Measurements from ENCODE around the gene NUDT13.

NUDT13 gene

DNA sequence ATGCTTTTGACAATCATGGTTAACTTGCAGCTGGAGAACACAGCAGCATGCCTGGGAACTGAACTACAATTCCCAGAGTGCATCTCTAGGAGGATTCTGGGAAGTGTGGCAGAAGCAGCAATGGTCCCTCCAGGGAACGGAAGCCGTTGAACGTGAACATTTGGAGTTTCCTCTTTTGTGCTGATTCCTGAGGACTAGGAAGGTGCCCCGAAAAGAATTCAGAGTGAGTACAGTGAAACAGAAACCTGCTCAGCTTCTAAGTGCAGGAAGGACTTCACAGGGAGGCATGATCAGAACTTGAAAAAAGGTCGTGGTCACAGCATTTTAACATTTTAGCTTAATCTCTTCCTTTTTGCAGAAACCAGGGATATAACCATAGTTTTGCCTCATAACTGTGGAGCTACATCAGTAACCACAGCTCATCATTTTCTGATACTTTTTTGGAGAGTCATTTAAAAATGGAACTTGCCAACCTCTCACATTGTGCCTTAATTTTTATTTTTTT, at the start of gene NUDT13:
TSS of gene NUDT13 (plus strand) at position 111 of the 505 bp plus-strand sequence. CDS start 3,911 bp downstream, outside the sequence.
- no peak for DNase-seq

DNA sequence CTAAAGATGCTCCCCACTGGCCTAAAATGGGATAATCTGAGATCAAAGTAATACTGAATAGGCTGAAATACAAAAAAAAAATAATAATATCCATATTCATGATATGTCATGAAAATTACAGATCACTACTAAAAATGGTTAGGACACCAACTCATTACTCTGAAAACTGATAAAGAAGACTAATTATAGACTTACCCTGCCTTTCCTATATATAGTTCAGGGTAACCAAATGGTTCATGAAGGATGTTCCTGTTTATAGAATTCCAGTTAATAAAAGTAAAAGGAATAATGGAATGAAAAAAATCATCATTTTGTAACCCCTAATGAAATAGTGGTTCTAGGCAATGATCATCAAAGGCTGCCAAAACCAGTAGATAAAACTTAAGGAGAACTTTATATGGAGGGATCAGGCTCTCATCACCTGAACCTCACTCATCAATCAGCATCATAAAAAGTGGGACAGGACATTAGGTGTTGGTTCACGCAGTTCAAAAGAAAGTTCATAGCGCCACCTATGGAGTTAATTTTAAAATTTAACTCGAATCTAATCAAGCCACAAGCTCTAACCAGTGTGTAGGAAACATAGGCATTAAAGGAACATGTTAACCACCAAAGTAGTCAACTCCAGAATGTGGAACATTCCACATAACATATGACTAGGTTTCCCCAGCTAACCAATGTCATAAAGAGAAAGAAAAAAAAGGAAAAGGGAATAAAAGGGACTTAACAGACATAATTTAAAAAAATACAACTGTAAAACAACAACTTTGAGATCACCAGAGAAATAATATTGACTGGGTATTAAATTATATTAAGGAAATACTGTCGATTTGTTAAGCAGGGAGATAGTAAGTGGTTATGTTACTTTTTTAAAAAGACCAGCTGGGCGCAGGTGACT, 49.3 kb upstream of the NUDT13 start:
- DNase-seq: peak; percentile 30

DNA sequence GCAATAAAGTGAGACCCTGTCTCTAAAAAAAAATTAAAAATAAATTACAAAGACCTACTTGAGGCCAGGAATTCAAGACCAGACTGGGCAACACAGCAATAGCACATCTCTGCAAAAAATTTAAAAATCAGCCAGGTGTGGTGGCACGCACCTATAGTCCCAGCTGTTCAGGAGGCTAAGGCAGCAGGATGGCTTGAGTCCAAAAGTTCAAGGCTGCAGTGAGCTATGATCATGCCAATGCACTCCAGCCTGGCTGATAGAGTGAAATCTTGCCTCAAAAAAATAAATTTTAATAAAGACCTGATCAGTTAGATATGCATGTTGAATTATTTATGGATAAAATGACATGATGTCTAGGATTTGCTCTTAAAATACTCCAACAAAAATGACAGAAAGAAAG, 48.5 kb upstream of the NUDT13 start:
- DNase-seq: no peak

GRCh38 chr10:73065441-73065840, 44.8 kb upstream of the NUDT13 start:
- no peak for DNase-seq

DNA sequence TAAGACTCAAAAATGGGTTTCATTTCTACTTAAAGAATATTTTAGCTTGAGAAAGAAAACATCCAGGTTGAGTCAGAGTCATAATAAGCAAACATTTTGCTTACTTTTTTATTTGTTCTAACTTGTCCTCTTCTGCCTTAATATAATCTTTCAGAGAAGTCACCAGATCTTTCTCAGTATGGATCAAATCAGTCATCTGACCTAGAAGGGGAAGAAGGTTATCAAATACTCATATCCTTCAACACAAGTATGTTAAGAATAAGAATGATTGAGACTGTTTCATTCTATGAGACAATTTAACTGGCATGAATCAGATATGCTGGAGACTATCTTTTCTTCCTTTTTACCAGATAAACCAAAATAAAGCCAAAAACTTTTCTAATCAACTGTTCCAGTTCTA, 36.6 kb upstream of the NUDT13 start:
- no peak for DNase-seq

DNA sequence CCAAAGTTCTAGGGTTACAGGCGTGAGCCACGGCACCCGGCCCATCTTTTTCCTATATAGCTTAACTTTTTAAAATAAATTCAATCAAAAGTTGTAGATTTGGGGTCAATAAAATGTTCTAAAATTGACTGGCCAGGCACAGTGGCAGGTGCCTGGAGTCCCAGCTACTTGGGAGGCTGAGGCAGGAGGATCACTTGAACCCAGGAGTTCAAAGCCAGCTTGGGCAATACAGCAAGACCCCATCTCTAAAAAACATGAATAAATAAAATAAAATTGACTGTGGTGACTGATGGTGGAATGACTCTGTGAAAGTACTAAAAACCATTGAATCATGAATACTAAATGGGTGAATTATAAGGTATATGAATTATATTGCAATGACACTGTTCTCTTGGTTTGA, 34.4 kb upstream of the NUDT13 start:
- no peak for DNase-seq

GRCh38 chr10:73076360-73077183, 33.7 kb upstream of the NUDT13 start:
- DNase-seq: peak; percentile 79

DNA sequence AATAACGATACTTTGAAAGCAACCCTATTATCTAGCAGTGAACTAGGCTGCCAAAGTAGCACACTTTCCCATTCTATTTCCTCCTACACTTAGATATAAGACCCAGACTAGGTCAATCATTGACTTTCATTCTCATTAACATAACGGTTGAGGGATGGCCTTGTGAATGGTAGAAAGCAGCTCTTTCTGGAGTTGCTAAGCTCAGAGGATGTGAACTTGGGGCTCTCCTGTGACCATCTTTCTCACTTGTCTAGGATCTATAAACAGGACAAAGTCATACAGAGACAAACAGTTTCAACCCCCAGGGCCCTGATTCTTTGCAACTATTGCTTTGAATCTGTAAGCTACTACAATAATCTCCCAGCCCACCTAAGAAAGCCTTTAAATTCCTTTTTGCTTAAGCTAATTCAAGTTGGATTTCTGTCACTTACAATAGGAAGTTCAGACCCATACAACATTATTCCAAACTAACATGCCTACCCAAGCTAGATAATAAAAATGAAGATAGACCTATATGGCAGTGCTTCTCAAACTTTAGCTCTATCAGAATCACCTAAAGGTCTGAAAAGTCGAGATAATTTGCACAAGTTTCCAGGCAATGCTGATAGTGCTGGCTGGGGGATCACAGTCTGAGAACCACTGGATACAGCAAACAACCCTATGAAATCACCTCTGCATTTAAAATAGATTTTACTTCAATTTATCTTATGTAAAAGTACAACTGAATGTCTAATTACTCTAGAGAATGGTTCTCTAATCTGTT, 30.3 kb upstream of the NUDT13 start:
- DNase-seq: no peak

DNA sequence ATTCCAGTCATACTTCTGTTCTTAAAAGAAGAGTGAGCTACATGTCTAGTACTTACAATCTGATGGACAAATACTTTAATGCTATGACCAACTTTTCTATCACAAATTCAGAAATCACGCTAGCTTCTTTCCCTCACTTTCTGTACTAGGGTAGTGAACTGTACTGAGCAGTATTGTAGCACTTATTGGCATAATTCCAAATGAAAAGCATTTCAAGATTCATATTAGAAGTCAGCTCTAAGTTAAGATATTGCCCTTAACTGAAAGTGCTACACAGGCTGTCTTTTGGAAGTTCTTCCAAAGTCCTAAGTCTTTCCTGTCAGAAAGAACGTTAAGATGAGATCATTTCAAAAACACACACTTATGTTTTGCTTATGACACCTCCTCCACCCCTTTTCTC, 27.0 kb upstream of the NUDT13 start:
- DNase-seq: no peak

DNA sequence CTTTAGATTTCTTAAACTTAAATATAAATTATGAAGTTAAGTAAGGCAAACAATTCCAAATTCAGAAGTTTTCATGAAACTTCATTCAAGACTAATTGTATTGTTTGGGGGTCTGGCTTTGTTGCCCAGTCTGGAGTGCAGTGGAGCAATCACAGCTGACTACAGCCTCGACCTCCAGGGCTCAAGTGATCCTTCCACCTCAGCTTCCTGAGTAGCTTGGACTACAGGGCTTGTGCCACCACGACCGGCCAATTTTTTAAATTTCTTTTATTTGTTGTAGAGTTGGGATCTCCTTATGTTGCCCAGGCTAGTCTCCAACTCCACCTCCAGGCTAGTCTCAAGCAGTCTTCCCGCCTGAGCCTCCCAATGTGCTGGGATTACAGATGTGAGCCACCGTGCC, 26.0 kb upstream of the NUDT13 start:
- DNase-seq: no peak

DNA sequence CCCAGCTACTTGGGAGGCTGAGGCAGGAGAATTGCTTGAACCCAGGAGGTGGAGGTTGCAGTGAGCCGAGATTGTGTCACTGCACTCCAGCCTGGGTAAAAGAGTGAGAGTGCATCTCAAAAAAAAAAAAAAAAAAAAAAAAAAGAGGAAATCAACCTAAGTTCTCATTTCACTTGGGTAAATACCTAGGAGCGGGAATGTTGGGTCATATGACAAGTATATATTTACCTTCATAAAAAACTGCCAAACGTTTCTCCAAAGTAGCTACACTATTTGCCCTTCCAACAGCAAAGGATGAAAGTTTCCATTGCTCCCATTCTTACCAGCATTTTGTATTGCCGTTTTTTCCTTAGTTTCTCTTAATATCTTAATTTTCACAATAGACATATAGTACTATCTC, 23.4 kb upstream of the NUDT13 start:
- no peak for DNase-seq

DNA sequence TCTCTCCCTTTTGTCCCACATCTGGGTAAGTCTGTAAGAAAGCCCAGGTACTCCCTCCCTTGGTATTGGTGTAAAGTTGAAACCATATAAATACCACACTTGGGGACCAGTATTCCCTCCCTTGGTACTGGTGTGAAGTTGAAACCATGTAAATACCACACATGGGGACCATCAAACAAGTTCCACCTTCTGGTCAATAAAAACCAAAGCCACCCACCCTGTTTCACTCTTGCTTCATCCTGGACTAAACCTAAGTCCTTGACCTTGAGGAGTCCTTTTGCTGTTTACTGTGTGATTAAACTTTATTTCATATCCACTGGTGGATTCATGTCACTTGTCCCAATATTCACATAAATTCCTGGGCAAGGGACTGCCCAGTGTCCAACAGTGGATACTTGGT, 22.0 kb upstream of the NUDT13 start:
- no peak for DNase-seq

- DNase-seq: no peak
Observed at GRCh38 chr10:73092830-73093229, 17.4 kb upstream of the NUDT13 start.

- DNase-seq: no peak
Observed at GRCh38 chr10:73093922-73094850, 16.1 kb upstream of the NUDT13 start.

GRCh38 chr10:73094986-73095480, 15.2 kb upstream of the NUDT13 start:
- DNase-seq: no peak

- peak; percentile 58 for DNase-seq
Observed at GRCh38 chr10:73095481-73096021, 14.7 kb upstream of the NUDT13 start.

DNA sequence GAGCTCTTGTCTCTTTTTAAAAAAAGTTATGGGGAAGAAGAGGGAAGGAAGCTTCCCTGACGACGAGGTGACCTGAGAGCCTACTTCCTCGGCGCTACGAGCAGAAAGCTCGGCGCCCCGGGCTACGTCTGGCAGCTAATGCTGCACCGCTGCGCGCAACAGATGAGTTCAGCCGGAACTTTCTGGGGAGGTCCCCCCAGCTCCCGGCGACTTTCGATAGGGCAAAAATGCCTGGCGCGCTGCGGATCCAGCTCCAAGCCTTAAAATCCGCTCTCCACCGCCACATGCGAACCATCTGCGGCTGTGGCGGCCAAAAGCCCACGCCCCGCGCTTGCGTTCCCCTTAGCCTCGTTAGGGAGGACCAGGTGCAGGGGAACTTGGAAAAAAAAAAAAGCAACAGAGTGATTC, 14.2 kb upstream of the NUDT13 start:
- peak; percentile 79 for DNase-seq

- peak; percentile 94 for DNase-seq
Observed at GRCh38 chr10:73096449-73097304, 13.6 kb upstream of the NUDT13 start, which contains the start of gene P4HA1. Gene P4HA1 (minus strand): TSS chr10:73096866. CDS start chr10:73074883, 21,983 bp downstream.

DNA sequence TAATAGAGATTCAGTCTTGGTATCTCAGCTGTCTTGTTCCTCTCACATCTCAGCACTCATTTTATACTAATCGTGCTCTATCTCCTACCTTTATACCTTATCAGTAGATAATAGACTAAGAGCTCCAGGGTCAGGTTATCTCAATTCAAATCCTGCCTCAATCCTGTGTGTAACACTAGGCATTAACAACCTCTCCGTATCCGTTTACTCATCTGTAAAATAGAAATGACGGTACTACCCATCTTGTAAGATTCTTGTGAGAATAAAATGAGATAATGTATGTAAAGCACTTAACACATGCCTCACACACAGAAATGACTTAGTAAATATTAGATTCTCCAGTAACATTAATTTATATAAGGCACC, 13.0 kb upstream of the NUDT13 start:
- DNase-seq: no peak

GRCh38 chr10:73099141-73099540, 11.1 kb upstream of the NUDT13 start:
- no peak for DNase-seq
